ENCODE results near the gene SND1.

SND1 gene

GRCh38 chr7:127913686-127914085 lies 261.7 kb downstream of the SND1 start:
- no peak for DNase-seq

GRCh38 chr7:127914693-127915092 lies 262.7 kb downstream of the SND1 start:
- DNase-seq: no peak

- DNase-seq: no peak
Measured at GRCh38 chr7:127916735-127917134, 264.7 kb downstream of the SND1 start.

GRCh38 chr7:127918130-127918529 lies 266.1 kb downstream of the SND1 start:
- no peak for DNase-seq

GRCh38 chr7:127920787-127921438 lies 268.9 kb downstream of the SND1 start:
- DNase-seq: no peak

- DNase-seq: no peak
Measured at GRCh38 chr7:127922656-127923055, 270.7 kb downstream of the SND1 start.

- no peak for DNase-seq
Measured at GRCh38 chr7:127924874-127925273, 272.9 kb downstream of the SND1 start.

GRCh38 chr7:127927348-127927696 lies 275.3 kb downstream of the SND1 start:
- no peak for DNase-seq

- no peak for DNase-seq
Measured at GRCh38 chr7:127928222-127928621, 276.2 kb downstream of the SND1 start.

- no peak for DNase-seq
Measured at GRCh38 chr7:127928852-127929251, 276.9 kb downstream of the SND1 start.

GRCh38 chr7:127930341-127931328 lies 278.6 kb downstream of the SND1 start:
- no peak for DNase-seq

GRCh38 chr7:127932076-127932475 lies 280.1 kb downstream of the SND1 start:
- DNase-seq: no peak

GRCh38 chr7:127932496-127932895 lies 280.5 kb downstream of the SND1 start:
- no peak for DNase-seq

- DNase-seq: no peak
Measured at GRCh38 chr7:127933146-127933545, 281.2 kb downstream of the SND1 start.

- DNase-seq: no peak
Measured at GRCh38 chr7:127934711-127935110, 282.7 kb downstream of the SND1 start.

GRCh38 chr7:127935847-127936376 lies 283.9 kb downstream of the SND1 start:
- DNase-seq: no peak

GRCh38 chr7:127937066-127937680 lies 285.2 kb downstream of the SND1 start:
- DNase-seq: no peak

- DNase-seq: no peak
Measured at GRCh38 chr7:127938588-127938987, 286.6 kb downstream of the SND1 start.

GRCh38 chr7:127940381-127941160 lies 288.6 kb downstream of the SND1 start:
- DNase-seq: no peak

- no peak for DNase-seq
Measured at GRCh38 chr7:127941476-127942210, 289.6 kb downstream of the SND1 start.

GRCh38 chr7:127943541-127944521 lies 291.8 kb downstream of the SND1 start:
- DNase-seq: no peak
